ENCODE measurements around the gene ALDH1A3.

Gene ALDH1A3

DNA sequence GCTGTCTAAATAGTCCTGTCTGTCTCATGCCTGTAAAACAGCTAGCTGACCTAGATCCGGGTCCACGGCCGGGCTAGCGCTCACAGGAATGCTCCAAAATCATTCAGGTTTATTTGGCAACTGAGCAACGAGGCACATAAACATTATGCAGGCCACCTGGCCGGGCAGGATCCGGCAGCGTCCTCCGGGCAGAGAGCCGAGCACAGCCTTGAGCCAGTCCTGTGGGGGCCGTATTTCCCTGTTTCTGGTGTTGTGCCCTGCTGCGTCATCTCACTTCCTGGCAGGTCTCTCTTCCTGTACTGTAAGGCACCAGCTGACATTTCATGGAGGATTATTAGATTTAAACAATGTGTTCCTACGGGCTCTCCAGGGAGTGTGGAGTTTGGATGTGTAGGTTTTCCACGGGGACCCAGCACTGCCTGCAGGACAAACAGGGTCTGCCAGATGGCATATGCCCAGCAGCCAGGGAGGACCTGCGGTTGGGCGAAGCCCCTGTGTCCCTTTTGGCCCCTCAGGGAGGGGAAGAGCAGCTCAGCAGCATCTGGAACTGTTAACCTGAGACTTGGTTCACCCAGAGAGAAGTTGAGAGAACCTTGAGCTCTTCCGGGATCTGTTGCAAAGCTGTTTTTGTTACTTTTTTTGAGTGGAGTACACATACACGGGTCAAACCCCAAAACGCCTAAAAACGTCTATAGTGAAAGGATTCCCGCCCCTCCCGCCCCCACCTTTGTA lies 23.0 kb downstream of the ALDH1A3 start:
- DNase-seq, result peak in 1 of 2 experiments; percentile 19

DNA sequence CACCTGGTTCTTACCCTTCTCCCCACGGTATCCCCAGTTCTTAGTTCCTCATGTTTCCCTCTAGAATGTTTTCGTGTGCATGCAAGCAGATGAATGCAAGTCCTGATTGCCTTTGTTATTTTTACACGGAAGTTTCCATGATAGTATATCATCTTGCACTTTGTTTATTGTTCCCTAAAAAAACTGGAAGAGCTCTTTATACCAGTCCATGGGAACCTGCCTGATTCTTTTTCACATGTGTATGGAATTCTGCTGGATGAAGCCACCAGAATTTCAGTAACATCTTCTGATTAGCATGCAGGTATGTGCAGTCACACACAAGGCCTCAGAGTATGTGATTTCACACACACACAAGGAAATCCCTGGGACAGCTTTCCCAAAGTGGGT lies 23.5 kb downstream of the ALDH1A3 start:
- DNase-seq, result no peak

DNA sequence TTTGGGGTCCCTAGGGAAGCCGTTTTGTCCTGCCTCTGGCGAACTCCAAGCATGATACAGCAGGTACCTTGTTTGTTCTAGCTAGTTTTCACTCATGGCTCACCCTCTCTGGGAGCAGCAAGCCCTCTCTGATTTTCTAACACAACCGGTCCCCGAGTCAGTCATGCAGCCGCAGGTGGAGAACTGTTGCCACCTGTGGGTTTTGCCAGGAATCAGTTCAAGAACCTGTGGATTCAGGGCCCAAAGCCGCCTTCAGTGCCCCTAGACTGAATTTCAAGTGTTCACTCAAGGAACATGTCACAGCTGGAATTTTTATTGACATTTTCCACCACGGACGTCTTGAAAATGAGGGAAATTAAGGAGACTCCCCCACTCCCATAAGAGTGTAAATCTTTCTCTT lies 26.2 kb downstream of the ALDH1A3 start:
- no peak for DNase-seq

DNA sequence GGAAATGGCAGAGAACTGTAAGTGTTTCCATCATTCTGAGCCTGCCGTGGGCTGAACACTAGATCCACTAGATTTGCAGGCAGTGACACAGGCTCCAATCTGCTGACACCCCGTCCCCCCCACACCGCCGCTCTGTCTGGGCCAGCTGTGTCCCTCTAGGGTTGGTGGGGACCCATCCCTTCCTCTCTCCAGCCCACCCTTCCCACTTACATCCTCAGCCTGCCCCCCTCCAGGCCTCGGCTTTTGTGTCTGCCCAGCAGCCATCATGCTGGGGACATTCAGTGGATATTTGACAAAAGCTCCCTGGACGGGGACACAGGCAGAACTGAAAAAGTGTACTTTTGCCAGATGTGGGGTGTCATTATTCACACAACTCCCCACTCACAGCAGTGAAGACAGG lies 28.8 kb downstream of the ALDH1A3 start:
- DNase-seq, result no peak

DNA sequence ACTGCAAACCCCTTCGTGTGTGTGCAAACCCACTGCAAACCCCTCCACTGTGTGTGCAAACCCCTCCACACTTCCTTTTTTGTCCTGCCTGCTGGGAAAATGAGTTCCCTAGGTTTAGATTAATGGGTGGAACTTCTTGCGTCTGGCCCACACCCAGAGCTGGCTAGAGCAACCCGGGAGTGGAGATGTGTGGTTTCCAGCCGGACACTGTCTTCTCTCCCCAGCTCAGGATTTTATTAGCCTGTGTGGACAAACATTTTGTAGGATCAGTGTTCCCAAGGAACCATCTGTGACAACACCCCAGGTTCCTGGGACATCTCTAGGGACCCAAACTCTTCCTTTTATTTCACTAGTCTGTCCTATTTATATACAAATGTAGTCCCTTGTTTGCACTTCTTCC lies 29.9 kb downstream of the ALDH1A3 start:
- no peak for DNase-seq

DNA sequence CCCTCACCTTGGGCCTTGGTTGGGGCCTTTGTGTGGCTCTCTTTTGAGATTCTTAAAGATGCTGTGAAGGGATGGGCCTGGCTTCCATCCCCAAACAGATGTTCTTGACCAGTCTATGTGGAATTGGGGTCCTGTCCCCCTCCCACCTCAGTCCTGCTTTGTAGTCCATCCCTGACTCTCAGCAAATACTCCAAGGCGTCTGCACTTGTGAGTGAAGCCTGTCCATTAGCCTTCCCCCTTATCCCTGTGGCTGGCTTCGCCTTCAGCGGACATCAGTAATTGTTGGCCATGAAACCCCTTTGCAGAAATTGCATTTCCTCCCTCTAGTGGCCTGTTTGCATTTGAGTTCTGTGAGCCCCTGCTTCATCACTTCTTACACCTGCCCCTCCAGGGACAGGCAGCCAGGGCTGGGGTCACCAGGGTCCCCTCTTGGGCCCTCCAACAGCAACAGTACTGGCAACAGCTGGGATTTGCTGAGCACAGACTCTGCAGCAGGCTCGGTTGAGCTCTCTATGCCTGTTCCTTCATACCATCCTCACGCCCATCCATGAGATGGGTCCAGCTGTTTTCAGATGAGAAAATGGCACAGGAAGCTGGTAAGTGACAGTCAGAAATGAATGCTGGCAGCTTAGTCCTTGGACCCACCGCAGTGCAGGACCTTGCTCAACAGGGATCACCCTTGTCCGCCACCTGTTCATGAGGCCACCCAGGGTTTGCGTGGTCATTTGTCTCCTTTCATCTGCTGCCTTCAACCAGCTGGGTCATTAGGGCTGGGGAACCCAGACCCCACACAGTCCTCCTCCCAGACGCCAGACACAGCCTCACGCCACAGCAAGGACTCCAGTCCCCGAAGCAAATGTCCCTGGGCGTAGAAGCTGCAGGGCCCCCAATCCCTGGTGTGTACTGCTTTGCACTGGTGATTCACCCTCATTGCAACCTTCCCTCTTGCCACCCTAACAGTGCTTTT lies 30.6 kb downstream of the ALDH1A3 start:
- no peak for DNase-seq

DNA sequence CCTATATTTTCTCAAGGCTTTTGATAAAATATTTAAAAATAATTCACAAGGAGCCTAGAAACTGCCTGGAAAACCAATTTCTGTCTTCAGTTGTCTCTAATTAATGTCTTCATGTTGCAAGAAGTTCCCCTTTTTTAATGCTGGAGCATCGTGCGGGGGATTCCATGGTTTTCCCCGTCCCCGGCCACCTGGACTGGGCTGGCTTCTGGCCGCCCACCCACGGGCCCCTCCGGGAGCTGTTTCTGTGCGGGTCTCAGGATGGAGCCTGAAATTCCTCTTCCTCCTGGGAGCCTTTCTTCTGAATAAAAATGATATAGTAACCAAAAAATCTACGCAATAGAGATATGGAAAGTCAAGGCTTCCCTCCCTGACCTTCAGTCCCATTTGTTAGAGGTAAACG lies 31.5 kb downstream of the ALDH1A3 start:
- DNase-seq, result no peak

DNA sequence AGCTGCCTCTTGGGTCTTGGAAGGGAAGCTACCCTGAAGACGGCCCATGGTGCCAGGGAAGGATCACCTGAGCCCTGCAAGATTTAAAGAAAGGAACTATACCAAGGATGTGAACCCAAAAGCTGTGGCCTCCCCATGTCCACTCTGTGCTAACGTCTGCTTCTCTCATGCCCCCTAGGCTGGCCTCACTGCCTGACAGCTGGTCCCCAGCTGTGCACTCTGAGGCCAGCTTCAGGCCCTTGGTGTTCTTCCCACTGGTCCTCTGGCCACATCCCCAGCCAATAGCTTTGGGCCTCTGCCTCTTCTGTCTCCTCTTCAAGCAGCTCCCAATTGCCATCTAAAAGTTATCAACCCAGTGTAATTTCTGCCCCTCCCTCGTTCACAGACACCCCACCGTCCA lies 34.3 kb downstream of the ALDH1A3 start:
- no peak for DNase-seq

DNA sequence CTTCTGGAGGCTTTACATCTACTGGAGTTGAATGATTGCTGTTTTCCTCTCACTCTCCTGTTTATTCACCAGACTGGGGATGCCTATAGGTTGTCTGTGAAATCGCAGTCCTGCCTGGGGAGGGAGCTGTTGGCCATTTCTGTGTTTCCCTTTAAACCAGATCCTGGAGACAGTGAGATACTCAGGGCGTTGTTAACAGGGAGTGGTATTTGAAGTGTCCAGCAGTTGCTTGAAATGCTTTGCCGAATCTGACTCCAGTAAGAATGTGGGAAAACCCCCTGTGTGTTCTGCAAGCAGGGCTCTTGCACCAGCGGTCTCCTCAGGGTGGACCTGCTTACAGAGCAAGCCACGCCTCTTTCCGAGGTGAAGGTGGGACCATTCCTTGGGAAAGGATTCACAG lies 35.2 kb downstream of the ALDH1A3 start:
- no peak for DNase-seq

DNA sequence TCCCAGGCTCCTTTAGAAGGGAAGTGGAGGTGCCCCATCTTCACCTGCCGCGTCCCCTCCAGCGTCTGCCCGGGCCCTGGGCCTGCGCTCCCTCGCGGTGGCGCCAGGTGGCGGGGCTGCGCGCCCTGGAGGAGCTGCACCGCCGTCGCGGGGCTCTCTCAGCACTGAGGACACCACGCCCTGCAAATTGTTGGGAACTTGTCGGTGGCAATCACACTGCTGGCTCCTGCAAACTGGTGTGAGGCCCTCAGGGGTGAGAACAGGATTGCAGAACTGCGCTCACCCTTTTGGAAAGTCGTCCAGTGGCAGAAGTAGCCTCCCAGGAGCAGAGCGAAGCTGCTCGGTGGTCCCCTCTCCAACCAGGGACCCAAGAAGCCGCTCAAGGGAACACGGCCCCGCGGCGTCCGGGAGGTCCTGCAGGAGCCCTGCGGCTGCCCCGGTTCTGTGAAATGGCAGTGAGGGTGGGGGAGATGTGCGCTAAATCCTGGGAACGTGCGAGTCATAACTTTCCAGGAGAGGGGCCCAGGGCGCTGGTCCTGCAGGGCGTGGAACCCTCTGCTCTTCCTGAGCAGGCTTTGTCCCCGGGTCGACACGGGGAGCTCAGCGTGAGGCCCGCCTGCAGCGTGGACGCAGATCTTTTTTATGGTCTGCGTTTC lies 38.5 kb downstream of the ALDH1A3 start:
- peak in 1 of 2 experiments; percentile 21 for DNase-seq

DNA sequence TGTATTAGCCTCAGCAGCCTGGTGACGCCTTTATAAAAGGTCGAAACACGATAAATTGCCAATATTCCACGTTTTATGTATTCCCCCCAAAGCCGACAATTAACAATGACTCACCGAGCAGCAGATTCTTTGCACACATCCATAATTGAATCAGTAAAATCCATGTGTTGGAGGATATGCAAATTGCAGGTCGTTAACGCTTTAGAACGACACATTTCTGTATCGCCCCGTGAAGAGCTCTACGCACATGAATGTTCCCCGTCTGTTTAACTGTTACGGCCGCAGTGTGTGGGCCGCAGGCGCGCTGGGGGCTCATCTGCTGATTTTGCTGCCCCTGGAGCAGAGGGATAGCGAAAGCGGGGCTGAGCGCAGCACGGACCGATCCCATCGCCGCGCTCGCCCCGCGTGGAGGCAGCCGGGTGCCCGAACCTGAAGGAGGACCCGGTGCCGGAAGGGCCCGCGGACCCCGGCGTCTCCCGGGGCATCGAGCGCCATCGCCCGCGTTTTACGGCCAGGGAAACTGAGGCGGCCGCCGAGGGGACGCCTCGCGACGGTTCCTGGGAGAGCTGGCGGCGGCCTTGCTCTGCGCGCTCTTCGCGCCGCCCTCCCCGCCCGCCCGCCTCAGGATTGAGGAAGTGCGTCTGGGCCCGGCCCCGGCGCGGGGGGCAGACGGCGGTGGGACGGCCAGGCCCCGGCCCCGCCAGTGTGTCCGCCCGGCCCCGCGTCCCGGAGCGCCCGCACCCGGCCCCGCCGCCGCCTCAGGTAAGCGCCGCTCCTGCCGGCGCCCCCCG lies 39.3 kb downstream of the ALDH1A3 start, which contains the start of gene LRRK1:
Gene LRRK1 (plus strand): TSS at position 668 of the 791 bp plus-strand sequence. CDS start 5,276 bp downstream, outside the sequence.
- DNase-seq, result no peak

DNA sequence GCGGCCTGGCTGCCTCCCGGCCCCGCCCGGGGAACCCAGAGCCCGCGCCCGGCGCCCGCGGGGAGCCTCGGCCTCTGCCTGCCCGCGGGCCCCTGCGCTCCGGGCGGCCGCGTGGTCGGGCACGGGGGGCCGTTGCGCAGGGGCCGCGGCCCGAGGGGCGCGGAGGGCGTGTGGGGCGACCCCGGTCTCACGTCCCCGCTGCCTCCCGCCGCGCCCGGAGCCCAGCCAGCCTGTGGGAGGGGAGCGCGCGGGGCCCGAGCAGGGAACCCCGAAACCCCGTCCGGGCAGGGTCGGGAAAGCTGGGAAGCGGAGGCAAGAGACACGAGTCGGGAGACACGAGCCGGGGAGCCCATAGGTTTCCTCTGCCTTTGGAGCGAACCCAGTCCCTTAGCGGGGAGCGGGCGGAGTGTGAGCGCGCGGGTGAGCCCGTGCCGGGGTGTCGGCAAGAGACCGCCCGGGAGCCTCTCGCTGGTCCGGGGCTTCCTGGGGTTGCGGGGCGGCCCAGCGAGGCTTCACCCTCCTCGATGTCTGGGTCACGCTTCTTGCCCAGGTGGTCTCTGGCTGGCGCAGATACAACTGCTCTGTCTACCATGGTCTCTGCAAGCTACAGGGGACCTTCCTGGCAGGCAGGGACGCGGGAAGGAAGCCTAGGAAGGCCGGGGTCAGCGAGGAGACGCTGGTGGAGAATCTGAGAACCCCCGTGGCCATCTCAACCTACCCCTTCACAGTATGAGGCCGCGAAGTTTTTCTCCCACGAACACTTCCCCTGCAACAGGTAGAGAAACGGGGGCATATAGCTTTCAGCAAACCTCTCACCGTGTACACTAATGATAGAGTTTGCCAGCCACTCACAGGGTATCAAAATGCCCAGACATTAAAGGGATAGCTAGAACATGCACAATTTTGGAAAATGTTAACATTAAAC lies 40.1 kb downstream of the ALDH1A3 start:
- no peak for DNase-seq

DNA sequence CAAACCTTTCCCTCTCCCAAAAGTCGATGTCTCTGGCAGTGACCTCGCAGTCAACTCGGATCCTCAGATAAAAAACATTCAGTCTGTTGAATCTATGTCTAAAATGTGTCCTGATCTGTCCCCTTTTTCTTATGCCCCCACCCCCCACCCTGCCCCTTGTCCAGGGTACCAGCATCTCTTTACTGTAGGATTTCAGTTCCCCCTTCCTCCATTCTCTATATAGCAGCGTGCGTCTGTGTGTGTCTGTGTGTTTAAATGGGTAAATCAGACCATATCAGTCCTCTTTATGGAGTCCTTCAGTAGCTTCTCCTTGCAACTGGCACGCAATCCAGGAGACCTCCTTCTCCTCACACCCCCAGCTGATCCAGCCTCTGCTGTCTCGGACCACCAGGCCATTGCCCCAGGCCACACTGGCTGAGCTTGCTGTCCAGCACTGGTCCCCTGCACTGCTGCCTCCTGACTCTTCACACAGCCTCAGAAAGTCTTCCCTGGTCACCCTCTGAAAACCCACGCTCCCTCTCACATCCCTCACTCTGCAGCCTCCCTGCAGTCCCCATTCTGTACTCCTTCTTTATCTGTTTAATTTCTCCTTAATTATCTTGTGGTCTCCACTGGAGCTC lies 41.0 kb downstream of the ALDH1A3 start:
- DNase-seq, result no peak

DNA sequence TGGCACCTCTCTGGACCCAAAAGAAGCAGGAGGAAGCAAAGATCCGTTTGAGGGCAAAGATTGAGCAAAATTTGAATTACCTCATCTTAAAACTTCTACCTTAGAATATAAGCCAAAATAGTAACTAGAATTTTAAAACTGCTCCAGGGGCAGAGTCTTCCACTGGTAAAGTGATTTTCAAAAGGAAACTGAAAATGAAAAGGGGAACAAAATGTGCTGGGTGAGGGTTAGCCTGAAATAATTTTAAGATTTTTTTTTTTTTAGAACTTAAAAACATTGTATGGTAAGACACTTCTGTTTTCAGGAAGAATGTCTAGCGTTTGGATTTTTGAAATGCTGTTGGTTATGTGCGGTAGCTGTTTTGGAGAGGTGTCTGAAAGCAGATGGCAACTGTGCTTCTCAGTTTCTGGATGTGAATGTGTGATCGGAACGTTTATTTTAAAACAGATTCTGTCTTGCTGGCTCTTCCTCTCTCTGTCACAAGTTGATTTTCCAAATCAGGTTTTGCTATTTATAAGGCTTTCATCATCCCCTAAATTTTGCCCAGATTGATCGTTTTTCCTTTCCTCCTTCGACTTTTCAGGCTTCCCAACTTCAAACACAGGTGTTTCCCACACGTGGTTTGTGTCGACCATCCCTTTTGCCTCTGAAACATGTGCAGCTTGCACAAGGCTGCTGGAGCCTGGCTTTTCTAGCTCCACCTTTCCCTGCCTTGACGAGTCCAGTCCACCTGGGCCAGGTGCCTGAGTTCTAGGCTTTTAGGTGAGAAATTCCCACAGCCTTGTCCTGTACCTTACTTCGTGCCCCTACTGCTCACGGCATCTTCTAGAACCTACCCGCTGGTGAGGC lies 42.8 kb downstream of the ALDH1A3 start:
- DNase-seq, result no peak

DNA sequence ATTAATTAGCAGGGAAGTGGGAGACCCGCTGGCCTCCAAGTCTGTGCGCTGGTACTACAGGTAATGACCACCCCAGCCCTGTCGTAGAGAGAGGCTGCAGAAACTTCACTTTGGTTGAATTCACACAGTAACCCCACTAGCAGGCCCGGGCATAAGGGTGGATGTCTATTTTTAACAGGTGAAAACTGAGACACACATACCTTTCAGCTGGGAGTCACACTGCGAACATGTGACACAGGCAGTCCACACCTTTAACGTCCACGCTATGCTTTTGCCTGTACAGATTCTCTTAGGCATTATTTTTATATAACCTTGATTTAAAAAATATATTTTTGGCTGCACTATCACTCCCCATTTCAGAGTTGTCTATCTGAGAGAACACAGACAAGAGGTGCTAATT lies 43.4 kb downstream of the ALDH1A3 start:
- DNase-seq, result no peak

DNA sequence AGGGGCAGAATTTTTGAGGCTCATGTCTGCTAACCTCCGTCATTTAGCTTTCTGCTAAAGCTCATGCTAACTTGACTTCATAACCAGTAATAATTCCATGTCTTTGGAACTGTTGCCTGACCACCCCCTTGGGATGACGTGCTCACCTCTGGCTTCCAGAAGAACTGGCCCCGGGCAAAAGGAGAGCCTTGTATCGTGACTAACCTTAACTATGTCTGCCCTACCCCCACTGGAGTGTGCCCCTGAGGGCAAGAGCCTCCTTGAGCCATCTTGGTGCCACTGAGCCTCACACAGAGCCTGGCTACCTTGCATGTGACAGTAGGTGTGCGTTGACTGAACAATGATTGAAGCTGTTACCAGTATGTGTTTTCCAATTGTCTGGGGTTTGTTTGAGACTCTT lies 44.3 kb downstream of the ALDH1A3 start:
- DNase-seq, result no peak

DNA sequence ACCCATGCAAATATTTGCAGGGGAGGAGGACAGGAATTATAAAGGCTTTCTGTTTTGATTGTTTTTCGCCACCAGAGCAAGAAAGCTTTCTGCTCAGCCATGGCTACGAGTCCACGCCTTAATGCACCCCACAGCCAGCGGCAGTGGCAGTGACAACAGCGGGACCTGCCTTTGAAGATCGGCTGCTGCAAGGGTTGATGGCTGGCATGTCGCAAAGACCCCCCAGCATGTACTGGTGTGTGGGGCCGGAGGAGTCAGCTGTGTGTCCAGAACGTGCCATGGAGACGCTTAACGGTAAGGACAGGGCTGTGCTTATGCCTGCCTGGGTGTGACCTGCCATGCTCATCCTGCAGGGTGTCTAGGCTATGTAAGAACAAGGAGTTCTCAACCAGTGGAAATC lies 44.8 kb downstream of the ALDH1A3 start:
- DNase-seq, result no peak

DNA sequence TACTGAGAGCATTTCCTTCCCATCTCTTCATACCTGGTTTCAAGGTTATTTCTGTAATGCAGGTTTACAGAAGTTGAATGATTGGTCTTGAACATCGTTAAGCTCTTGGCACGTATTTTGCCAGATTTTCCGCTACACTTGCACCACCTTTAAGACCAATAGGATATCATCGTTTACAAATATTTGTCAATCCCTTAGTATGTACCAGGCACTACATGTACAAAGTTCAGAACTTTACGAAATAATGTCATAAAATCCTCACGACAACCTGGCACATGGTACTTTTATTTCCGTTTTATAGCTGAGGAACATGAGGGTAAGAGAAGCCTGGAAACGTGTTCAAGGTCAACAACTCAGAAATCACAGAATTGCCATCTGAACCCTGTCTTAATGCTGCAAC lies 45.8 kb downstream of the ALDH1A3 start:
- no peak for DNase-seq

DNA sequence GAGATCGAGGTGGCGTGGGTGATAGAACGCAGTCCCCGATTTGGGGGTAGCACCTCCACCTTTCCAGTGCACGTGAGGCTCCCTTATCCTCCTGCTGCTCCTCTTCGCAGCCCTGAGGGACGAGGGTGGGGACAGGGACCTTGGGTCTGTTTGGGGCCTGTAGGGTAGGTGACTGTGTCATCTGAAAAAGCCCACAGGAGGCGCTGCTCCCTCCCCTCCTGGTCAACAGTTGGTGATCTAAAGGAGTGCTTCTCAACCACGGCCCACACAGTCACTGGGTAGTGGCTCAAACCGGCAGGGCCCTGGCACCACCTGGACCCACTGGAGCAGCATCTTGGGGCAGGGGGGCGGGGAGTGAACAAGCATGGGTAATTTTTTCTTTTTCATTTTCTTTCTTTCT lies 46.6 kb downstream of the ALDH1A3 start:
- DNase-seq, result no peak
